Thymus (tissue), 14 donors: ENCODE measurements around the gene RAB3A. TPM values are rescaled to one million over a fixed set of nuclear protein-coding genes. Genes with fewer than 3 reads are reported as not detected.
A peak's percentile ranks its signal among the peaks of the same experiment; 100 is the strongest.

ENCODE experiments used
- DNase-seq, 9 donors: peaks; one replicate each; pipeline ENCODE4 v3.0.0-alpha.2; 2013; ENCODE audit warnings: low spot score in 9 of 9, low read depth in 6 of 9, missing footprints in 1 of 9
- H3K27ac ChIP-seq, 2 donors: one replicate each; pipeline ENCODE4 v1.5.1; 2013; ENCODE audit warnings: control low read depth in 1 of 2, low read depth in 1 of 2, low read length in 1 of 2, mild to moderate bottlenecking in 1 of 2, moderate library complexity in 1 of 2
- H3K27me3 ChIP-seq, 2 donors: one replicate each; pipeline ENCODE4 v1.5.1; 2013; ENCODE audit warnings: low read length in 1 of 2; ENCODE audit not compliant: control insufficient read depth in 2 of 2, insufficient read depth in 1 of 2
- H3K36me3 ChIP-seq, 2 donors: one replicate each; pipeline ENCODE4 v1.5.1; 2013; ENCODE audit warnings: low read length in 1 of 2, mild to moderate bottlenecking in 1 of 2, moderate library complexity in 1 of 2; ENCODE audit not compliant: control insufficient read depth in 2 of 2, insufficient read depth in 2 of 2
- H3K4me1 ChIP-seq, 2 donors: one replicate each; pipeline ENCODE4 v1.5.1; 2013; ENCODE audit warnings: low read length in 2 of 2; ENCODE audit not compliant: control insufficient read depth in 2 of 2, insufficient read depth in 2 of 2
- H3K4me3 ChIP-seq, 2 donors: one replicate each; pipeline ENCODE4 v1.5.1; 2013; ENCODE audit warnings: low read length in 2 of 2, control low read depth in 1 of 2, mild to moderate bottlenecking in 1 of 2
- H3K9me3 ChIP-seq, 2 donors: one replicate each; pipeline ENCODE4 v1.5.1; 2013; ENCODE audit warnings: low read length in 1 of 2, mild to moderate bottlenecking in 1 of 2; ENCODE audit not compliant: control insufficient read depth in 2 of 2, insufficient read depth in 1 of 2
- WGBS: extraction: QIAGEN DNeasy Blood & Tissue Kit; methylation state at CpG from one replicate; pipeline ENCODE4 v1.1.7; 2013; 5-methylcytosine and 5-hydroxymethylcytosine counted together
- long read RNA-seq, 10 donors: transcript quantifications; one replicate each; lab custom pipeline, GENCODE V29; 2026
- polyA plus RNA-seq: library from polyadenylated mRNA; stranded (reverse); fragments of 200-250 nt; gene quantifications from one replicate; pipeline ENCODE4 v1.2.3, GENCODE V29; 2013
- total RNA-seq: library from RNA; stranded (reverse); fragments of 120-200 nt; gene quantifications from one replicate; pipeline ENCODE4 v1.2.4, GENCODE V29; 2013
- donor health status: healthy.

RAB3A gene, protein sequence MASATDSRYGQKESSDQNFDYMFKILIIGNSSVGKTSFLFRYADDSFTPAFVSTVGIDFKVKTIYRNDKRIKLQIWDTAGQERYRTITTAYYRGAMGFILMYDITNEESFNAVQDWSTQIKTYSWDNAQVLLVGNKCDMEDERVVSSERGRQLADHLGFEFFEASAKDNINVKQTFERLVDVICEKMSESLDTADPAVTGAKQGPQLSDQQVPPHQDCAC
- total RNA-seq (0.52 TPM), polyA plus RNA-seq (1.0 TPM)
- long read RNA-seq, donor 1: 0 reads
- long read RNA-seq, donor 2: 0 reads
- long read RNA-seq, donor 3, partial matches to known transcripts: 0 of 1 reads
- long read RNA-seq, donor 3, other reads (novel, unspliced or antisense): 0 of 1 reads
- long read RNA-seq, donor 4, partial matches to known transcripts: 0 of 2 reads
- long read RNA-seq, donor 4, other reads (novel, unspliced or antisense): 0 of 2 reads
- long read RNA-seq, donor 5, partial matches to known transcripts: 0 of 2 reads
- long read RNA-seq, donor 5, other reads (novel, unspliced or antisense): 0 of 2 reads
- long read RNA-seq, donor 6, partial matches to known transcripts: 0 of 2 reads
- long read RNA-seq, donor 6, other reads (novel, unspliced or antisense): 0 of 2 reads
- long read RNA-seq, donor 7, transcript RAB3A-201 (5 exons, 1,528 nt): major isoform, 5 of 5 reads
- long read RNA-seq, donor 7, partial matches to known transcripts: 0 of 5 reads
- long read RNA-seq, donor 7, other reads (novel, unspliced or antisense): 0 of 5 reads
- long read RNA-seq, donor 8: 0 reads
- long read RNA-seq, donor 9: 0 reads
- long read RNA-seq, donor 10: 0 reads

DNA sequence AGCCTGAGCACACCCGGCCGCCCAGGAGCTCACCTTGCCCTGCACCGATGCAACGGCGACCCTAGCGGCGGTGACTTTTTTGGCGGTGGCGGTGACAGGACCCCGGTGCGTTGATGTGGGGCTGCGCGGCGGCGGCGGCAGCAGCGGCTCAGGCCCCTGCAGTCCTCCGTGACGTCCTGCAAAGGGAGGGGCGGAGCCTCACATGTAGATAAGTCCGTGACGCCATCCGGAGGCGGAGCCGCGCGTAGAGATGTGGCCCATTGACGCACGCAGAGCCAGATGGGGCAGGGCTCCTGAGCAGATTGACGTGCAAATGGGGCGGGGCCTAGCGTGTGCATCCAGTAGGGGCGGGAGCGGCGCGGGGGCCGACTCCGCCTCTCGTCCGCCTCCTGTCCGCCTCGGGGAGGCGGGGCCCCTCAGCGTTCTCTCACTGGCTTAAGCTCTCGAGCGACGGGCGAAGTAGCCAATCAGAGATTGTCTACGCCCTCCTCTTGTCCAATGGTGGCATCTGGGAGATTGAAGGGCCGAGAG is at the start of gene RAB3A:
Gene RAB3A, minus strand, starts transcription at position 180 of the 531 bp plus-strand sequence. CDS start 1,302 bp downstream, outside the sequence.
- peak within 1 kb of the TSS; percentile 57 to 68 for H3K4me3 ChIP-seq
- DNase-seq: peak; percentile 99 to 100 (median 100)
- H3K27me3 ChIP-seq: peaks cover 4 to 45% of the 10 kb centered on the region in 2 donors
- peaks cover 0 to 4% of the 10 kb centered on the region in 2 donors for H3K9me3 ChIP-seq
- no peaks in the 10 kb centered on the region for H3K36me3 ChIP-seq
- WGBS: under 1% methylated on average over 50 of the region's 50 CpGs
- peaks cover 16 to 29% of the 10 kb centered on the region in 2 donors for H3K4me1 ChIP-seq
- H3K27ac ChIP-seq: peak within 1 kb of the TSS; percentile 86 to 91

DNA sequence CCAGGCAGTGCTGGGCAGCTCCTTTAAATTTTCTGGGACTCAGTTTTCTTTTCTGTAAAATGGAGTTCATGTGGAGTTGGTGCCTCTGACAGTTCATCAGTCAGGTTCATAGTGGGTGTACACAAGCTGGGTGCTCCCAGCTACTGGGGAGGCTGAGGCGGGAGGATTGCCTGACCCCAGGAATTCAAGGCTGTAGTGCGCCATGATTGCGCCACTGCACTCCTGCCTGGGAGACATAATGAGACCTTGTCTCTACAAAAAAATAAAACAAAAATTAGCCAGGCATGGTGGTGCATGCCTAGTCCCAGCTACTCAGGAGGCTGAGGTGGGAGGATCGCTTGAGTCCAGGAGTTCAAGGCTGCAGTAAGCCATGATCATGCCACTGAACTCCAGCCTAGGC is 49.3 kb upstream of the RAB3A start:
- no peaks in the 10 kb centered on the region for H3K36me3 ChIP-seq
- H3K27ac ChIP-seq: no peak overlapping the region
- peaks cover 0 to 6% of the 10 kb centered on the region in 2 donors for H3K9me3 ChIP-seq
- DNase-seq: no peak
- no peak overlapping the region for H3K4me3 ChIP-seq
- no peaks in the 10 kb centered on the region for H3K4me1 ChIP-seq
- WGBS: 93% methylated on average over 4 of the region's 4 CpGs
- H3K27me3 ChIP-seq: peaks cover 2 to 28% of the 10 kb centered on the region in 2 donors

DNA sequence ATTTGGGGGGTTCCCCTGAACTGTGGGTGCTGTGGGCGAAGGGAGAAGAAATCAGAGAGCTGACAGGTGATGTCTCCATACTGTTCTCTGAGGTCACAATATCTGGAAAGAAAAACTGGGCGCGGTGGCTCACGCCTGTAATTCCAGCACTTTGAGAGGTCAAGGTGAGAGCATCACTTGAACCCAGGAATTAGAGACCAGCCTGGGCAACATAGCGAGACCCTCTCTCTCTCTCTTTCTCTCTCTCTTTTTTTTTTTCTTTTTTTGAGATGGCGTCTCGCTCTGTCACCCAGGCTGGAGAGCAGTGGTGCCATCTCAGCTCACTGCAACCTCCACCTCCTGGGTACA is 48.5 kb upstream of the RAB3A start:
- whole genome bisulfite sequencing: 86% methylated on average over 7 of the region's 7 CpGs
- Histone ChIP-seq H3K4me1 (no peaks in the 10 kb centered on the region), H3K27me3 (peaks cover 2 to 33% of the 10 kb centered on the region in 2 donors), H3K4me3 (no peak overlapping the region), H3K27ac (no peak overlapping the region), H3K36me3 (no peaks in the 10 kb centered on the region), H3K9me3 (peaks cover 0 to 6% of the 10 kb centered on the region in 2 donors)
- no peak for DNase-seq

DNA sequence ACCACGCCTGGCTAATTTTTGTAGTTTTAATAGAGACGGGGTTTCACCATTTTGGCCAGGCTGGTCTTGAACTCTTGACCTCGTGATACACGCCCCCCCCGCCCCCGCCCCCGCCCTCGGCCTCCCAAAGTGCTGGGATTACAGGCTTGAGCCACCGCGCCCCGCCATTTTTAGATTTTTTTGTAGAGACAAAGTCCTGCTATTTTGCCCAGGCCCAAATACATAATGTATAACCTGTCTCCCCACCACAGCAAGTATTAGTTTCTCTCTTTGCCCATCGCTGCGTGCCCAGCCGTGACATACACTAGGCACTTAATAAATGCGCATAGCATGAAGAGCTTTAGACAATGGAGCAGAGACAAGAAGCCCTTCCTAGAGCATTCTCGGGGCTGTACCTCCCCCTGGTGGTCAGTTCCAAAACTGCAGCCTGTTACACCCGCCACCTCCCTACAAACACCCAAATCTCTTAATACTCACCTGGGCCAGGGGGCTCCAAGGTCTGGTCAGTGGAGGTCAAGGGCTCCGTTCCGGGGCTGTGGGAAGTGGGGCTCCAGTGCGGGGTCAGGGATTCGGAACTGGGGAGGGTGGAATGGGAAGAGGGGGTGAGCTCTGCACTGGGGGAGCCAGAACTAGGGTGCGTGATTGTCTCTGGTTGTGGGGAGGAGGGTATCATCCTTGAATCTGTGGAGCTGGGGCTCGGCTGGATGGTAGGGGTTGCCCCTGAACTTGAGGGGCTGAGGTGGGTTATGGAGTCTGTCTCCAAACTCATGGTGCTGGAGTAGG is 47.9 kb upstream of the RAB3A start:
- peak; percentile 33 to 81 (median 67) for DNase-seq
- no peak overlapping the region for H3K4me3 ChIP-seq
- peaks cover 2 to 35% of the 10 kb centered on the region in 2 donors for H3K27me3 ChIP-seq
- WGBS: 26% methylated on average over 23 of the region's 23 CpGs
- no peaks in the 10 kb centered on the region for H3K4me1 ChIP-seq
- peaks cover 0 to 6% of the 10 kb centered on the region in 2 donors for H3K9me3 ChIP-seq
- no peak overlapping the region for H3K27ac ChIP-seq
- no peaks in the 10 kb centered on the region for H3K36me3 ChIP-seq

DNA sequence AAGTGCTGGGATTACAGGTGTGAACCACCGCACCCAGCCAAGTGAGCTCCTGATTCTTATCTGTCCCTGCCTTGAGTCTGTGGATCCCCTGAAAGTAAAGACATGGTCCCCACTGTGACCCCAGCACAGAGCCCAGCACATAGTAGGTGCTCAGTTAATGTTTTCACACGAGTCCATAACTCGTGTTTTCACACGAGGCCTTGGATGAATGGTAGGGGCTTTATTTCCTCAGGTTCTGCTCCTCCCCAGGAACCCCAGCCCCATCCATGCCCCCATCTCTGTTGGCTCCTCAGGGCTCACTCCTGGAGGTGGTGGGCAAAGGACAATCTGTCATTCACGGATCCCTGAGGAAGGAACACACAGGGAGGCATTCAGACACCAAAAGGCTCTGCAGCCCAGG is 46.0 kb upstream of the RAB3A start:
- DNase-seq: no peak
- WGBS: 85% methylated on average over 5 of the region's 5 CpGs
- peaks cover 0 to under 1% of the 10 kb centered on the region in 2 donors for H3K9me3 ChIP-seq
- H3K27me3 ChIP-seq: peaks cover 2 to 27% of the 10 kb centered on the region in 2 donors
- H3K36me3 ChIP-seq: no peaks in the 10 kb centered on the region
- H3K4me1 ChIP-seq: no peaks in the 10 kb centered on the region
- no peak overlapping the region for H3K27ac ChIP-seq
- no peak overlapping the region for H3K4me3 ChIP-seq

DNA sequence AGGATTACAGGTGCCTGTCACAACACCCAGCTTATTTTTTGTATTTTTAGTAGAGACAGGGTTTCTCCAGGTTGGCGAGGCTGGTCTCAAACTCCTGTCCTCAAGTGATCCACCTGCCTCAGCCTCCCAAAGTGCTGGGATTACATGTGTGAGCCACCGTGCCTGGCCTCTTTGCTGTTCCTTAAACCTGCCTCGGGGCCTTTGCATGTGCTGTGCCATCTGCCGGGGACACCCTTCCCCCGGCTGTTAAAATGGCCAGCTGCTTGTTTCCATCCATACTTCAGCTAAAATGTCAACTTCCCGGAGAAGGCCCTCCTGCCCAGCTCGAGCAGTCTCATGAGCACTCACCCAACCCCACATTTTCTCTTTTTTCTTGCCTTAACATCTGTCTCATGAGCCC is 41.5 kb upstream of the RAB3A start:
- H3K36me3 ChIP-seq: no peaks in the 10 kb centered on the region
- no peak overlapping the region for H3K27ac ChIP-seq
- H3K9me3 ChIP-seq: no peaks in the 10 kb centered on the region
- WGBS: 79% methylated on average over 7 of the region's 7 CpGs
- H3K4me1 ChIP-seq: no peaks in the 10 kb centered on the region
- no peak for DNase-seq
- H3K4me3 ChIP-seq: no peak overlapping the region
- peaks cover 0 to 9% of the 10 kb centered on the region in 2 donors for H3K27me3 ChIP-seq

- no peak for DNase-seq
- no peaks in the 10 kb centered on the region for H3K9me3 ChIP-seq
- H3K27me3 ChIP-seq: peaks cover 0 to 15% of the 10 kb centered on the region in 2 donors
- H3K36me3 ChIP-seq: no peaks in the 10 kb centered on the region
- no peaks in the 10 kb centered on the region for H3K4me1 ChIP-seq
- H3K27ac ChIP-seq: no peak overlapping the region
- 38% methylated on average over 12 of the region's 12 CpGs for WGBS
- H3K4me3 ChIP-seq: no peak overlapping the region
These were observed 35.5 kb upstream of the RAB3A start for GRCh38 chr19:18239303-18239702.

DNA sequence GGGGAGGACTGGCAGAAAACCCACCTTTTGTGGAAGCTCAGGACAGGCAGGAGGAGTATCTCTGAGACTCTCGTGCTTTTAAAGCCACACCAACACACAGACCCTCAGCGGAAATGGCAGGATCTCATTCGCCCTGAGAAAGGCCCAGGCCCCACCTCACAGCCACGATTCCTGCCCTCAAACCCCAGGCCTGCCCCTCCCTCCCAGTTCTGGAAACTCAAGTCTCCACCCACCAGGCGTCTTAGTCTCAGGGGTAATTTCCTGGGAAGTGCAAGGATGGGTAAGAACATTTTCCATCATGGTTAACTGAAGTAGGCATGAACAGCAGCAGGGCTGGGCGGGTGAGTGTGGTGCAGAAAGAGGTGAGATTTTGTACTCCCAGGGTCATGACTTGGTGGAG is 30.4 kb upstream of the RAB3A start:
- no peak overlapping the region for H3K4me3 ChIP-seq
- H3K27ac ChIP-seq: no peak overlapping the region
- H3K9me3 ChIP-seq: peaks cover 9 to 16% of the 10 kb centered on the region in 2 donors
- H3K36me3 ChIP-seq: no peaks in the 10 kb centered on the region
- WGBS: 40% methylated on average over 6 of the region's 6 CpGs
- DNase-seq: no peak
- peaks cover 21 to 57% of the 10 kb centered on the region in 2 donors for H3K27me3 ChIP-seq
- H3K4me1 ChIP-seq: no peaks in the 10 kb centered on the region
